NK-92 (cell line): ENCODE measurements around the gene FNDC3A.
"Not testable (repeated sequence)": the region's sequence is repeated elsewhere in the genome, so short reads cannot be mapped to it uniquely, and the experiment has no call there.

Experiments
- DNase-seq: peaks from one replicate; lab custom pipeline; 2025; ENCODE audit not compliant: unreplicated experiment; lab: John Stamatoyannopoulos, UW

Gene FNDC3A

GRCh38 chr13:49132479-49133002 is 156.8 kb downstream of the FNDC3A start:
- no peak for DNase-seq

GRCh38 chr13:49134305-49134704 is 158.6 kb downstream of the FNDC3A start:
- no peak for DNase-seq

- DNase-seq: not testable (repeated sequence)
Measured at GRCh38 chr13:49137138-49137643, 161.5 kb downstream of the FNDC3A start.

GRCh38 chr13:49140910-49141611 is 165.3 kb downstream of the FNDC3A start:
- DNase-seq: no peak

GRCh38 chr13:49146950-49147355 is 171.2 kb downstream of the FNDC3A start:
- no peak for DNase-seq

- no peak for DNase-seq
Measured at GRCh38 chr13:49148405-49148804, 172.7 kb downstream of the FNDC3A start.

GRCh38 chr13:49157955-49158584 is 182.4 kb downstream of the FNDC3A start:
- DNase-seq: not testable (repeated sequence)

- DNase-seq: not testable (repeated sequence)
Measured at GRCh38 chr13:49163162-49163561, 187.4 kb downstream of the FNDC3A start.

- no peak for DNase-seq
Measured at GRCh38 chr13:49164712-49165111, 189.0 kb downstream of the FNDC3A start.

- DNase-seq: no peak
Measured at GRCh38 chr13:49165798-49166752, 190.4 kb downstream of the FNDC3A start.

- DNase-seq: no peak
Measured at GRCh38 chr13:49171359-49171758, 195.6 kb downstream of the FNDC3A start.

GRCh38 chr13:49183672-49184325 is 208.1 kb downstream of the FNDC3A start:
- DNase-seq: no peak

GRCh38 chr13:49184621-49185020 is 208.9 kb downstream of the FNDC3A start:
- DNase-seq: no peak

GRCh38 chr13:49185264-49185663 is 209.6 kb downstream of the FNDC3A start:
- DNase-seq: no peak

- DNase-seq: no peak
Measured at GRCh38 chr13:49190901-49191300, 215.2 kb downstream of the FNDC3A start.

- no peak for DNase-seq
Measured at GRCh38 chr13:49206641-49207040, 230.9 kb downstream of the FNDC3A start.

GRCh38 chr13:49208619-49209018 is 232.9 kb downstream of the FNDC3A start:
- no peak for DNase-seq

GRCh38 chr13:49210114-49210513 is 234.4 kb downstream of the FNDC3A start:
- no peak for DNase-seq

GRCh38 chr13:49210669-49211068 is 235.0 kb downstream of the FNDC3A start:
- no peak for DNase-seq

GRCh38 chr13:49213539-49213938 is 237.8 kb downstream of the FNDC3A start:
- DNase-seq: no peak
